ENCODE data around the gene CX3CL1.
"Not testable (repeated sequence)": the region's sequence is repeated elsewhere in the genome, so short reads cannot be mapped to it uniquely, and the experiment has no call there.

CX3CL1 gene

DNA sequence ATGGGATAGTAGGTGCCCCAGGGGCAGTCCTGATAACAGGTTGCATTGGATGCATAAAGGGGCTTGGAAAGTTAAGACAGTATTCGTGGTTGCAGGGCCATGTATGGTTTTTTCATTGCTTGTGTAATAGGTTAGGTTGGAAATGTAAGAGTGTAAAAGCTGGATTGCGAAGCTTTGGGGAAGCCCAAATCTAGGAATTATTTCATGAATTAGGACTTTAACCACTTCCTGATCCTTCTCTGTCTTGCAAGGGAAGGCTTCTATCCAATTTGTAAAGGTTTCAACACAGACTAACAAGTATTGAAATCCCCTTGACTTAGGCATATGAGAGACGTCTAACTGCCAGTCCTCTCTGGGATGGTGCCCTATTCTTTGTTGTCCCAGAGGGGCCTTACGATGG lies 24.5 kb downstream of the CX3CL1 start:
- DNase-seq (ENCODE audit: low read depth) = no peak
- no peak overlapping the region for H3K4me3 ChIP-seq (ENCODE audit: low read depth, low read length)
- TF ChIP-seq, protein P1, sequence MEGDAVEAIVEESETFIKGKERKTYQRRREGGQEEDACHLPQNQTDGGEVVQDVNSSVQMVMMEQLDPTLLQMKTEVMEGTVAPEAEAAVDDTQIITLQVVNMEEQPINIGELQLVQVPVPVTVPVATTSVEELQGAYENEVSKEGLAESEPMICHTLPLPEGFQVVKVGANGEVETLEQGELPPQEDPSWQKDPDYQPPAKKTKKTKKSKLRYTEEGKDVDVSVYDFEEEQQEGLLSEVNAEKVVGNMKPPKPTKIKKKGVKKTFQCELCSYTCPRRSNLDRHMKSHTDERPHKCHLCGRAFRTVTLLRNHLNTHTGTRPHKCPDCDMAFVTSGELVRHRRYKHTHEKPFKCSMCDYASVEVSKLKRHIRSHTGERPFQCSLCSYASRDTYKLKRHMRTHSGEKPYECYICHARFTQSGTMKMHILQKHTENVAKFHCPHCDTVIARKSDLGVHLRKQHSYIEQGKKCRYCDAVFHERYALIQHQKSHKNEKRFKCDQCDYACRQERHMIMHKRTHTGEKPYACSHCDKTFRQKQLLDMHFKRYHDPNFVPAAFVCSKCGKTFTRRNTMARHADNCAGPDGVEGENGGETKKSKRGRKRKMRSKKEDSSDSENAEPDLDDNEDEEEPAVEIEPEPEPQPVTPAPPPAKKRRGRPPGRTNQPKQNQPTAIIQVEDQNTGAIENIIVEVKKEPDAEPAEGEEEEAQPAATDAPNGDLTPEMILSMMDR (IDR thresholded peaks at IDR 0.05; ENCODE audit: low read depth, low read length, missing control alignments) = no peak

DNA sequence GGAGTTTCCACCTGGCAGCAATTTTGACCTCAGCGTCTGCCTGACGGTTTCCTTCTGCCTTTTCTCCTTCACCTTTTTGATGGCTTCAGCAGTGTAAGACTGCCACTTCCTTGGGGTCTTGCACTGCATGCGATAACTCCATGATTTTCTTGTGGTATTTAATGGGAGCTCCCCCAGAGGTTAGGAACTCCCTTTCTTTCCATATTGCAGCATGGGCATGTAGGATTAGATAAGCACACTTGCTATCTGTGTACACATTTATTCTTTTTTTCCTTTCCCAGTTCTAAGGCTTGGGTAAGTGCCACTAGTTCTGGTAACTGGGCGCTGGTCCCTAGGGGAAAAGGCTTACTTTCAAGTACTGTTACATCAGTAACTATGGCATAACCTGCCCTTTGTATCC lies 25.2 kb downstream of the CX3CL1 start:
- DNase-seq (ENCODE audit: low read depth); H3K4me3 ChIP-seq (ENCODE audit: low read depth, low read length): not testable (repeated sequence)

DNA sequence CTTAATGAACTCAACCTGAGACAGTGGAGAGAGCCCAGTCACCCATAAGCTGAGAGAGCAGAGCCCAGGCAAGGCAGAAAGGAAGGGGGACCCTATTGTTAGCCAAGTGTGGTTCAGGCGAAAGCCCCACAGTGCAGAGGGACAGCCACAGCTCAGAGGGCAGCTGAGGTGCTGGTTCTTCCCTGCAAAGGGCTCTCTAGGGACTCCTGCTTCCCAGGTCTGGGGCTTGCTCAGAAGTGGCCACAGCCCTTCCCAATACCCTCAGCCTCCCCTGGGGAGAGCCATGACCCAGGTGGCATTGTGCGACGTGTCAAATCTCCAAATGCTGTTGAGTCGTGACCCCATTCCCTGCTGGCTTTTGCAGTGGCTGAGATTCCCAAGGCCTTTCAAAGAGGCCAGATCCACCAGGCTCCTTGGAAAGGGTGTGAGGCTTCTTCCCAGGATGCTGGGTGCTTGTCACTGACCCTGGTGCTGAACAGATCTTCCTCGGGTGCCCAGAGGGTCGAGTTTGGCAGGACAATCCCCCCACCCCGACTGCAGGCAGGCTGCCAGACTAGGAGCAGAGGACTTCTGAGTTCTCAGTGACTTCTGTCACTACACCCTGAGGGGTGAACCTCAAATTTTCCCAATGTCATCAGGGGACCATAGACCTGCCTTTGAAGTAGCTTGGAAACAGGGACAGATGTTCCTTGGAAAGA lies 29.8 kb downstream of the CX3CL1 start:
- DNase-seq (ENCODE audit: low read depth) = no peak
- TF ChIP-seq, protein P1 (IDR thresholded peaks at IDR 0.05; ENCODE audit: low read depth, low read length, missing control alignments) = no peak
- H3K4me3 ChIP-seq (ENCODE audit: low read depth, low read length) = no peak overlapping the region

DNA sequence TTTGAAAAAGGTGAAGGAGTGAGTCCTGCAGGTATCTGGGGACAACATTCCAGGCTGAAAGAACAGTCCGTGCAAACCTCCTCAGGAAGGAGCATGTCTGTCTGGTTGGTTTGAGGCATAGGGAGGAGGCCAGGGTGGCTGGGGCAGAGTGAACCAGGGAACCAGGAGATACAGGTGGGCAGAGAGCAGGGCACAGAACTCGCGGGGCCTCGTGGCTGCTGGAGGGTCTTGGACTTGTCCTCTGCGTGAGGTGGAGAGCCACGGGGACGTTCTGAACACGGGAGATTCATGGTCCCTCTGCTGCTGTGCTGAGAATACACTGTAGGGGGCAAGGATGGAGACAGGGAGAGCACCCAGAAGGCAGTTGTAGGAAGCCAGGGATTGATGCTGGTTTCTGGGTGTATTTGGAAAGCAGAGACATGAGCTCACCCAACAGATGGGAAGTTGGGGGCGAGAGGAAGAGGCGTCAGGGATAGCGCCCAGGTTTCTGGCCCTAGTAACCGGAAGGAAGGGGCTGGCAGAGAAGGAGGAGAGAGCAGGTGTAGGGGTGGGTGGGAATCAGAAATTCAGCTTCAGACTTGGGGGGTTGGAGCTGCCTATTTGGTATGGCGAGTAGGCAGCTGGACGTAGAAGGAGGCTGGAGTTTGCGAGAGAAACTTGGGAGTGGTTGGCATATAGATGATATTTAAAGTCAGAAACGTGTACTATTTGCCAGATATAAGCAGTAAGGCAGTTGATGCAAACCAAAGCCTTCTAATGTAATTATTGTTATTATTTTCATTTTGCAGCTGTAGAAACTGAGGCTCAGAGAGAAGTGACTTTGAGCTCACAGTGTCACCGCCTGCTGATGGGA lies 31.9 kb downstream of the CX3CL1 start, which contains the start of gene CCL17:
Gene CCL17, plus strand, starts transcription at position 803 of the 853 bp plus-strand sequence. CDS start 9,166 bp downstream, outside the sequence.
- H3K4me3 ChIP-seq (ENCODE audit: low read depth, low read length) = no peak within 1 kb of the TSS
- TF ChIP-seq, protein P1 (IDR thresholded peaks at IDR 0.05; ENCODE audit: low read depth, low read length, missing control alignments) = no peak
- no peak for DNase-seq (ENCODE audit: low read depth)

DNA sequence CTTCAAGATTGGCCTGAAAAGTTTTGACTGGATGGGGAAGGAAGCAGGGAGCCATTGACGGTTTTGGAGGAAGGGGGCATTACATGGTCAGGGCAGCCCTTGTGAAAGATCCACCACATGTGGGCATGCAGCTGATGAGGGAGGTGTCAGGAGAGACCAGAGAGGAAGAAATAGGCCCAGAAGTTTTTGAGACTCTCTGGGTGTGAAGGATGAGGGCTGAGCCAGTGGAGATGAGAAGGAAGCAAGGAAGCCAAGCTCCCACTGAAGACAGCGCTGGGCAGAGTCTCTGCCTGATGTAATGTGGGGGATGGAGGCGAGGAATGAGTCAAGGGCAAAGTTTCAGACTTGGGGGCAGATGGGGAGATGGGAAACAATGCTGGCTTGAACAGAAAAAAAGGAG lies 32.8 kb downstream of the CX3CL1 start:
- TF ChIP-seq, protein P1 (IDR thresholded peaks at IDR 0.05; ENCODE audit: low read depth, low read length, missing control alignments) = no peak

DNA sequence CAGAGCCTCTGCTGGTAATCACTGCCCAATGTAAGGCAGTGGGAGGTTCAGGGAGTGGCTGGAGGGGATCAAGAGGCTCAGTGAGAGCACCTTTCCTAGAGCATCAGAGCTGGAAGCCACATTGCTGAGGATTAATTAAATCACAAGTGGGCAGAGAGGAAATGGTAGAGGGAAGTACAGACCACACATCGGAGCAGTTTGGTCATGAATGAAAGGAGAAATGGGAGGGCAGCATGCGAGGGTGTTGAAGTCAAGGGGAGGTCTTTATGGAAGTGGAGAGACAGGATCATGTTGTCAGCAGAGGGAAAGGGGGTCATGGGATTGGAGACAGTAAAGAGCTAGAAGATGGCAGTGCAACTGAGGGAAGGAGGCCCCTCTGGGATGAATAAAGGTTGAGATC lies 34.6 kb downstream of the CX3CL1 start:
- DNase-seq (ENCODE audit: low read depth) = no peak
- no peak overlapping the region for H3K4me3 ChIP-seq (ENCODE audit: low read depth, low read length)
- TF ChIP-seq, protein P1 (IDR thresholded peaks at IDR 0.05; ENCODE audit: low read depth, low read length, missing control alignments) = no peak

More for the DNA sequence above, 32.8 kb downstream of the CX3CL1 start:
- no peak for DNase-seq (ENCODE audit: low read depth)
- H3K4me3 ChIP-seq (ENCODE audit: low read depth, low read length) = no peak overlapping the region

DNA sequence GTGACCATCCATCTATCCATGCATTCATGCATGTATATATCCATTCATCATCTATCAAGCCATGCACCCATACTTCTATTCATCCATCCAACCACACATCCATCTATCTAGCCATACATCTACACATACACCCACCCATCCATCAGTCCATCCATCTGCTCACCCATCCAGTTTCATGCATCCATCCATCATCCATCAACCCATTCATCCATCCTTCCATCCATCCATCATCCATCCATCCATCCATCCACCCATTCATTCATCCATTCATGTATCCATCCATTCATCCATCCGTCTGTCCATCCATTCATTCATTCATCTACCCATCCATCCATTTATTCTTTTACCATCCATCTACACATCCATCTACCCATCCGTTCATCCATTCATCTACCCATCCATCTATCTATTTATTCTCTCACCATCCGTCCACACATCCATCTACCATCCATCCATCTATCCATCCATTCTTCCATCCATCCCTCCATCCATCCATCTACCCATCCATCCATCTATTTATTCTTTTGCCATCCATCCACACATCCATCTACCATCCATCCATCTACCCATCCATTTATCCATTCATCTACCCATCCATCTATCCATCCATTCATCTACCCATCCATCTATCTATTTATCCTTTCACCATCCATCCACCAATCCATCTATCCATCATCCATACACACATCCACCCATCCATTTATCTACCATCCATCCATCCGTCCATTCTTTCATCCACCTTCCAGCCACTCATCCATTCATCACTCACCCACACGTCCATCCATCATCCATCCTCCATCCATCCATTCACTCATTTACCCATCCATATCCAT lies 35.4 kb downstream of the CX3CL1 start:
- no peak overlapping the region for H3K4me3 ChIP-seq (ENCODE audit: low read depth, low read length)
- no peak for DNase-seq (ENCODE audit: low read depth)
- TF ChIP-seq, protein P1 (IDR thresholded peaks at IDR 0.05; ENCODE audit: low read depth, low read length, missing control alignments) = no peak
